SK-N-MC (cell line): ENCODE measurements around the gene TTK.
"Not testable (repeated sequence)": the region's sequence is repeated elsewhere in the genome, so short reads cannot be mapped to it uniquely, and the experiment has no call there.

Experiments
- DNase-seq: peaks from one replicate; pipeline ENCODE4 v3.0.0-alpha.2; 2011; ENCODE audit warnings: low read depth, low spot score
- H3K27ac ChIP-seq: fragments of 200-600 bp; sonication (generic); 2 replicates; pipeline ENCODE4 v1.5.1; 2016; ENCODE audit warnings: mixed run types
- H3K36me3 ChIP-seq: fragments of 200-600 bp; sonication (generic); 2 replicates; pipeline ENCODE4 v1.6.1; 2017; ENCODE audit warnings: antibody characterized with exemption, low read length, mixed read lengths; ENCODE audit not compliant: insufficient read depth
- H3K4me3 ChIP-seq: fragments of 200-600 bp; sonication (generic); 2 replicates; pipeline ENCODE4 v1.5.1; 2016
- H3K9ac ChIP-seq: fragments of 200-600 bp; sonication (generic); 2 replicates; pipeline ENCODE4 v1.8.0; 2017; ENCODE audit warnings: mixed run types, mixed read lengths; ENCODE audit not compliant: insufficient read length
- H3K9me3 ChIP-seq: fragments of 200-600 bp; sonication (generic); 2 replicates; pipeline ENCODE4 v1.6.1; 2017; ENCODE audit warnings: low read depth, mild to moderate bottlenecking, antibody characterized with exemption, low read length, moderate library complexity, mixed read lengths
- EZH2 ChIP-seq: fragments of 200-600 bp; sonication (generic); IDR thresholded peaks from one replicate; pipeline ENCODE4 v1.6.1; 2017; ENCODE audit warnings: antibody characterized with exemption
- FOXP2 ChIP-seq: optimal IDR thresholded peaks from 2 replicates; pipeline ENCODE3; 2011; ENCODE audit warnings: mild to moderate bottlenecking, moderate library complexity; ENCODE audit not compliant: insufficient read depth; ENCODE audit errors: extremely low read length, control extremely low read depth
- POLR2AphosphoS5 ChIP-seq: IDR thresholded peaks from 2 replicates; pipeline ENCODE4 v1.6.1; 2012; ENCODE audit warnings: mild to moderate bottlenecking, low read depth, low read length, borderline replicate concordance

The TTK gene

GRCh38 chr6:80010288-80010687 is 5.8 kb downstream of the TTK start:
- DNase-seq = no peak
- peaks cover 90% of the 10 kb centered on the region for H3K36me3 ChIP-seq
- H3K4me3 ChIP-seq = no peak overlapping the region

GRCh38 chr6:80015839-80016435 is 11.5 kb downstream of the TTK start:
- TF ChIP-seq FOXP2 = no peak
- no peak for TF ChIP-seq POLR2AphosphoS5
- no peak for TF ChIP-seq EZH2
- DNase-seq = no peak
- H3K9ac ChIP-seq = no peak overlapping the region
- no peak overlapping the region for H3K4me3 ChIP-seq
- peaks cover 81% of the 10 kb centered on the region for H3K36me3 ChIP-seq
- no peak overlapping the region for H3K27ac ChIP-seq
- H3K9me3 ChIP-seq = no peaks in the 10 kb centered on the region

More at GRCh38 chr6:80010288-80010687, 5.8 kb downstream of the TTK start:
- no peak overlapping the region for H3K9ac ChIP-seq
- no peak overlapping the region for H3K27ac ChIP-seq
- TF ChIP-seq EZH2 = no peak
- no peak for TF ChIP-seq POLR2AphosphoS5
- no peak for TF ChIP-seq FOXP2
- H3K9me3 ChIP-seq = no peaks in the 10 kb centered on the region

- no peak overlapping the region for H3K4me3 ChIP-seq
- no peak overlapping the region for H3K27ac ChIP-seq
- DNase-seq = no peak
- peaks cover 76% of the 10 kb centered on the region for H3K36me3 ChIP-seq
- no peak overlapping the region for H3K9ac ChIP-seq
- TF ChIP-seq EZH2 (no peak), FOXP2 (no peak), POLR2AphosphoS5 (no peak)
- no peaks in the 10 kb centered on the region for H3K9me3 ChIP-seq
Measured at GRCh38 chr6:80020381-80021120, 16.1 kb downstream of the TTK start.

GRCh38 chr6:80021131-80021530 is 16.7 kb downstream of the TTK start:
- Histone ChIP-seq H3K9me3 (no peaks in the 10 kb centered on the region), H3K36me3 (peaks cover 74% of the 10 kb centered on the region), H3K27ac (no peak overlapping the region), H3K9ac (no peak overlapping the region), H3K4me3 (no peak overlapping the region)
- TF ChIP-seq FOXP2 = no peak
- no peak for TF ChIP-seq POLR2AphosphoS5
- no peak for TF ChIP-seq EZH2
- no peak for DNase-seq

- no peak for TF ChIP-seq EZH2
- TF ChIP-seq FOXP2 = no peak
- no peak for TF ChIP-seq POLR2AphosphoS5
- no peaks in the 10 kb centered on the region for H3K9me3 ChIP-seq
- H3K4me3 ChIP-seq = no peak overlapping the region
- H3K9ac ChIP-seq = no peak overlapping the region
- no peak for DNase-seq
- no peak overlapping the region for H3K27ac ChIP-seq
- H3K36me3 ChIP-seq = peaks cover 74% of the 10 kb centered on the region
Measured at GRCh38 chr6:80021591-80021990, 17.1 kb downstream of the TTK start.

GRCh38 chr6:80022803-80023202 is 18.4 kb downstream of the TTK start:
- peaks cover 74% of the 10 kb centered on the region for H3K36me3 ChIP-seq

GRCh38 chr6:80028589-80028988 is 24.1 kb downstream of the TTK start:
- H3K4me3 ChIP-seq = no peak overlapping the region
- TF ChIP-seq POLR2AphosphoS5 (no peak), EZH2 (no peak), FOXP2 (no peak)
- H3K9ac ChIP-seq = no peak overlapping the region
- H3K9me3 ChIP-seq = no peaks in the 10 kb centered on the region
- no peak overlapping the region for H3K27ac ChIP-seq
- no peak for DNase-seq
- H3K36me3 ChIP-seq = peaks cover 87% of the 10 kb centered on the region

More at GRCh38 chr6:80022803-80023202, 18.4 kb downstream of the TTK start:
- no peaks in the 10 kb centered on the region for H3K9me3 ChIP-seq
- no peak overlapping the region for H3K4me3 ChIP-seq
- no peak overlapping the region for H3K27ac ChIP-seq
- DNase-seq = no peak
- H3K9ac ChIP-seq = no peak overlapping the region
- TF ChIP-seq FOXP2 (no peak), POLR2AphosphoS5 (no peak), EZH2 (no peak)

- TF ChIP-seq FOXP2 = no peak
- no peak for TF ChIP-seq EZH2
- no peak for TF ChIP-seq POLR2AphosphoS5
- Histone ChIP-seq H3K9me3 (no peaks in the 10 kb centered on the region), H3K9ac (no peak overlapping the region), H3K4me3 (no peak overlapping the region), H3K27ac (no peak overlapping the region), H3K36me3 (peaks cover 87% of the 10 kb centered on the region)
- no peak for DNase-seq
Measured at GRCh38 chr6:80029470-80029869, 25.0 kb downstream of the TTK start.

GRCh38 chr6:80048220-80048619 is 43.8 kb downstream of the TTK start:
- not testable (repeated sequence) for H3K4me3 ChIP-seq, H3K9ac ChIP-seq, DNase-seq, H3K27ac ChIP-seq, H3K9me3 ChIP-seq
- H3K36me3 ChIP-seq = peaks cover 25% of the 10 kb centered on the region
